ENCODE results near the gene CCDC68. TPM values are rescaled to one million over a fixed set of nuclear protein-coding genes. Genes with fewer than 3 reads are reported as not detected.

The CCDC68 gene
- total and polyA plus RNA-seq, 2 of the 4 experiments (the other 2 are of a cell fraction), result 0.46 to 0.54 TPM

DNA sequence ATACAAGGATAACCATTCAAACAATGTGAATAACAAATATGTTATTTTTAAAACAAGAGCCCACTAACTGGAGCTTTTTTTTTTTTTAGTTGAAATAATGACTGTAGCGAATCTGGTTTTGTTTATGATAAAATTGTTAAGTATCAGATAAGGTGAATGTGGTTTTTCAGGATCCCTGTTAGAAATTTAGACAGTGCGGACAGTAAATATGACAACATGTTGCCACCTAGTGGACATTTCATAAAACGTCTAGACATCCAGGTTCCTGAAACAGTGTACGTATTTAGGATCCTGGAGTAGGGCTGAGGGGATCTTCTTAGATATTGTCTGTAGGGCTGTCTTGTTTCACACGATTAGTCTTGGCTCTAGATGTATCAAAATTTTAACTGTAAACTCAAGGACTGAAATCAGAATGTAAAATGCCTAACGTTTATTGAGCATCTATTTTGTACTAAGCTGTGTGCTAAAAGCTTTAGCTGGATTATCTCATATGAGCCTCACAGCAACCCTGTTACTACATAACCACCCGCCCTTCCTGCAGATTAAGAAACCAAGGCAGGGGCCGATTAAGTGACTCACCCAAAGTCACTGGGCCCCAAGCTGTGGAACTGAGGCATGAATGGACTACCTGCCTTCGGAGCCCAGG is 23.9 kb upstream of the CCDC68 start (continued):
- TF ChIP-seq FOS (IDR thresholded peaks at IDR 0.05; ENCODE audit: low read depth, low read length), result no peak

DNA sequence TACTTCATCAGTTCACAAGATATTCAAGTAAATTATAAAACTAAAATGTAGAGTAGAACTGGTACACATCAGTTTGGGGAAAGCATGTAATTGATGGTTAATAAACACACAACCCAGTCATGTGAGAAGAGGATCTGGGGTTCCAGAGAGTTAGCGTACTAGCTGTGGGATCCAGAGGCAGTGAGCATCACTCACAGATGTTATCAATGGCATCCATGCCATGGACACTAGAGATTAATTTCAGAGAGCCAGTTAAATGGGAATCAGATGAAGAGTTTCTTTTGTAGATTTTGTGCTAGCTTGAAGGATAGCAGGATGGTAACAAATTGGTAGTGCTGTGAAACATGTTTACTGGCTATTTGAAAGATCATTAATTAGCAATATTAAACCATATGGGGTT is 21.8 kb upstream of the CCDC68 start:
- no peak overlapping the region for H2AFZ ChIP-seq (replicated peaks; ENCODE audit: low read length, poor library complexity)
- H3K9ac ChIP-seq (ENCODE audit: low read depth, low read length), result no peak overlapping the region
- no peak overlapping the region for H2BK120ac ChIP-seq (ENCODE audit: low read depth, low read length)
- intact Hi-C loops (cut with micrococcal nuclease), result loop anchor here (5.0 to 10.0 kb wide), 3 partner anchors 154 to 1594 kb away; partner anchors contain the start of gene RAB27B
- WGBS, 2 experiments (ENCODE audit: extremely low coverage in 2 of 2, insufficient read length in 1 of 2), result no CpG with 5 or more reads among the region's 1 CpG
- no peak overlapping the region for H3K4ac ChIP-seq (ENCODE audit: low read depth, low read length)
- no peaks in the 10 kb centered on the region for H3K79me1 ChIP-seq (ENCODE audit: low read depth in 1 of 2, low read length in 2 of 2)
- H3K9me3 ChIP-seq (ENCODE audit: control insufficient read depth, insufficient read depth, low read length), result no peaks in the 10 kb centered on the region; the same call in 1 of the 2 replicates
- no peak overlapping the region for H3K23ac ChIP-seq (ENCODE audit: low read depth, low read length)
- DNase-seq (no peak), ATAC-seq (ENCODE audit: low read depth) (no peak)
- dilution Hi-C loops (cut with HindIII; ENCODE audit: low sequenced_read_pairs, unreplicated experiment), result no loop called here
- POLR2A ChIA-PET (ENCODE audit: unreplicated experiment), result no interaction called here
- H3K14ac ChIP-seq (replicated peaks; ENCODE audit: low read depth, low read length), result 0 out of 2 replicates have a peak overlapping the region, but pooled peaks have one; percentile 12
- H3K36me3 ChIP-seq (ENCODE audit: control insufficient read depth, insufficient read depth, low read length), result no peaks in the 10 kb centered on the region
- no peak overlapping the region for H3K4me3 ChIP-seq (ENCODE audit: insufficient read depth, low read depth, low read length)
- no peaks in the 10 kb centered on the region for H4K20me1 ChIP-seq (ENCODE audit: insufficient read depth, low read length)
- H2BK20ac ChIP-seq (ENCODE audit: low read depth, low read length), result no peak overlapping the region; the same call in 1 of the 2 replicates
- no peak overlapping the region for H3K27ac ChIP-seq (ENCODE audit: insufficient read depth, low read length)
- CTCF ChIA-PET, result no interaction called here
- no peak overlapping the region; the same call in 1 of the 2 replicates for H3K18ac ChIP-seq (ENCODE audit: low read depth, low read length)
- H3K27me3 ChIP-seq (ENCODE audit: control insufficient read depth, insufficient read depth, low read length), result no peaks in the 10 kb centered on the region
- BruUV-seq (replicated peaks), result no TSS peak
- no peak overlapping the region for H2BK5ac ChIP-seq (ENCODE audit: low read depth, low read length, poor library complexity, severe bottlenecking)
- no peak overlapping the region for H4K5ac ChIP-seq (ENCODE audit: low read depth, low read length)
- H3K56ac ChIP-seq (ENCODE audit: extremely low read depth, insufficient read depth, low read length), result no peak overlapping the region
- H3K4me2 ChIP-seq (ENCODE audit: low read depth, low read length), result no peak overlapping the region
- H4K8ac ChIP-seq (ENCODE audit: low read depth in 2 of 2, low read length in 2 of 2), result no peak overlapping the region
- H3K4me1 ChIP-seq (ENCODE audit: control insufficient read depth, insufficient read depth, low read length), result no peaks in the 10 kb centered on the region
- H4K91ac ChIP-seq (ENCODE audit: insufficient read depth, low read depth, low read length), result no peak overlapping the region
- peak overlapping the region; percentile 77; the same call in 1 of the 2 replicates for H2AK5ac ChIP-seq (ENCODE audit: low read depth, low read length)
- no peak overlapping the region for H2AK9ac ChIP-seq (replicated peaks; ENCODE audit: low read depth, low read length, poor library complexity)
- H2BK15ac ChIP-seq (ENCODE audit: low read depth, low read length), result peak overlapping the region; percentile 74; the same call in 1 of the 3 replicates
- in situ Hi-C loops (cut with MboI; ENCODE audit: low sequenced_read_pairs), result loop anchor here (5.0 to 25.0 kb wide), 4 partner anchors 56 to 519 kb away; no protein-coding TSS in a partner anchor
- H3K9me1 ChIP-seq (ENCODE audit: insufficient read depth, low read length), result no peaks in the 10 kb centered on the region
- TF ChIP-seq RCOR1 (IDR thresholded peaks at IDR 0.05; ENCODE audit: insufficient replicate concordance, low read length), result no peak
- TF ChIP-seq, protein P1, sequence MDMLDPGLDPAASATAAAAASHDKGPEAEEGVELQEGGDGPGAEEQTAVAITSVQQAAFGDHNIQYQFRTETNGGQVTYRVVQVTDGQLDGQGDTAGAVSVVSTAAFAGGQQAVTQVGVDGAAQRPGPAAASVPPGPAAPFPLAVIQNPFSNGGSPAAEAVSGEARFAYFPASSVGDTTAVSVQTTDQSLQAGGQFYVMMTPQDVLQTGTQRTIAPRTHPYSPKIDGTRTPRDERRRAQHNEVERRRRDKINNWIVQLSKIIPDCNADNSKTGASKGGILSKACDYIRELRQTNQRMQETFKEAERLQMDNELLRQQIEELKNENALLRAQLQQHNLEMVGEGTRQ (IDR thresholded peaks at IDR 0.05; ENCODE audit: low read depth, low read length), result no peak
- TF ChIP-seq, protein P2, sequence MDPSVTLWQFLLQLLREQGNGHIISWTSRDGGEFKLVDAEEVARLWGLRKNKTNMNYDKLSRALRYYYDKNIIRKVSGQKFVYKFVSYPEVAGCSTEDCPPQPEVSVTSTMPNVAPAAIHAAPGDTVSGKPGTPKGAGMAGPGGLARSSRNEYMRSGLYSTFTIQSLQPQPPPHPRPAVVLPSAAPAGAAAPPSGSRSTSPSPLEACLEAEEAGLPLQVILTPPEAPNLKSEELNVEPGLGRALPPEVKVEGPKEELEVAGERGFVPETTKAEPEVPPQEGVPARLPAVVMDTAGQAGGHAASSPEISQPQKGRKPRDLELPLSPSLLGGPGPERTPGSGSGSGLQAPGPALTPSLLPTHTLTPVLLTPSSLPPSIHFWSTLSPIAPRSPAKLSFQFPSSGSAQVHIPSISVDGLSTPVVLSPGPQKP (IDR thresholded peaks at IDR 0.05; ENCODE audit: borderline replicate concordance, low read depth, low read length), result no peak
- TF ChIP-seq, protein P3, sequence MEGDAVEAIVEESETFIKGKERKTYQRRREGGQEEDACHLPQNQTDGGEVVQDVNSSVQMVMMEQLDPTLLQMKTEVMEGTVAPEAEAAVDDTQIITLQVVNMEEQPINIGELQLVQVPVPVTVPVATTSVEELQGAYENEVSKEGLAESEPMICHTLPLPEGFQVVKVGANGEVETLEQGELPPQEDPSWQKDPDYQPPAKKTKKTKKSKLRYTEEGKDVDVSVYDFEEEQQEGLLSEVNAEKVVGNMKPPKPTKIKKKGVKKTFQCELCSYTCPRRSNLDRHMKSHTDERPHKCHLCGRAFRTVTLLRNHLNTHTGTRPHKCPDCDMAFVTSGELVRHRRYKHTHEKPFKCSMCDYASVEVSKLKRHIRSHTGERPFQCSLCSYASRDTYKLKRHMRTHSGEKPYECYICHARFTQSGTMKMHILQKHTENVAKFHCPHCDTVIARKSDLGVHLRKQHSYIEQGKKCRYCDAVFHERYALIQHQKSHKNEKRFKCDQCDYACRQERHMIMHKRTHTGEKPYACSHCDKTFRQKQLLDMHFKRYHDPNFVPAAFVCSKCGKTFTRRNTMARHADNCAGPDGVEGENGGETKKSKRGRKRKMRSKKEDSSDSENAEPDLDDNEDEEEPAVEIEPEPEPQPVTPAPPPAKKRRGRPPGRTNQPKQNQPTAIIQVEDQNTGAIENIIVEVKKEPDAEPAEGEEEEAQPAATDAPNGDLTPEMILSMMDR (conservative IDR thresholded peaks at IDR 0.05; ENCODE audit: low read depth, low read length), result no peak
- no peak for TF ChIP-seq POLR2A (IDR thresholded peaks at IDR 0.05; ENCODE audit: low read depth, low read length)
- TF ChIP-seq MAZ (IDR thresholded peaks at IDR 0.05; ENCODE audit: borderline replicate concordance, low read depth, low read length), result no peak
- TF ChIP-seq RAD21 (IDR thresholded peaks at IDR 0.05; ENCODE audit: low read length), result no peak
- no peak for TF ChIP-seq MXI1 (IDR thresholded peaks at IDR 0.05; ENCODE audit: borderline replicate concordance, low read depth, low read length)
- no peak for TF ChIP-seq BHLHE40 (IDR thresholded peaks at IDR 0.05; ENCODE audit: low read depth, low read length)
- TF ChIP-seq FOS (IDR thresholded peaks at IDR 0.05; ENCODE audit: low read depth, low read length), result no peak
- TF ChIP-seq RFX5 (IDR thresholded peaks at IDR 0.05; ENCODE audit: low read depth, low read length), result no peak
- no peak for TF ChIP-seq SMC3 (IDR thresholded peaks at IDR 0.05; ENCODE audit: low read depth, low read length)
- TF ChIP-seq MAFK (IDR thresholded peaks at IDR 0.05; ENCODE audit: low read depth, low read length), result no peak

All from IMR-90 (cell line).